Cardiac fibroblast (primary cell): Measurements from ENCODE around the gene CAMTA1.

Experiments used
- DNase-seq, 2 donors: peaks; one replicate each; pipeline versions ENCODE4 v3.0.0 to v3.0.0-alpha.2; 2010; ENCODE audit warnings: low read depth in 2 of 2
- H3K4me3 ChIP-seq, 2 donors: replicated peaks in 1 of 2; 1 replicate in 1 of 2; 2 replicates in 1 of 2; pipeline ENCODE4 v1.5.1; 2011; ENCODE audit warnings: low read depth in 2 of 2, low read length in 2 of 2, mild to moderate bottlenecking in 2 of 2, moderate library complexity in 1 of 2
- CTCF ChIP-seq: IDR thresholded peaks from one replicate; pipeline ENCODE4 v1.5.1; 2011; ENCODE audit warnings: low read depth, mild to moderate bottlenecking, low read length, inconsistent platforms

CAMTA1 gene

DNA sequence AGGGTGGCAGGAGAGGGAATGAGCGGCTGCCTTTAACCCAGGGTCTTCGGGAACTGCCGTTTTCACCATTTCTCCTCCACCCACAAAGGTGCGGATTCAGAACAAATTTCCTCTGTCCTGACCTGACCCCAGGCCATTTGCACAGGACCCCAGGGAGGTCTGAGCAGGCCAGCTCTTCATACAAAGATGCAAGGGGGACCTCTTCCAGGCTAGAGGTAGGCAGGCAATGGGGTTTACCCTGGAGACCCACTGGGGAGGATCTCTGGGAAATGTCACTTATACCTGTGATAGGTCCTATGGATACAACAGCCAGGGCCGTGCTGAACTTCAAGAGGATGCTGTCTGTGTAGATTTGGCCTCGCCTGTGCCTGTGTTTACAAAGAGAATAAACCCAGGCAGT lies 896.1 kb downstream of the CAMTA1 start:
- TF ChIP-seq CTCF: no peak
- H3K4me3 ChIP-seq: no peak overlapping the region
- no peak for DNase-seq

DNA sequence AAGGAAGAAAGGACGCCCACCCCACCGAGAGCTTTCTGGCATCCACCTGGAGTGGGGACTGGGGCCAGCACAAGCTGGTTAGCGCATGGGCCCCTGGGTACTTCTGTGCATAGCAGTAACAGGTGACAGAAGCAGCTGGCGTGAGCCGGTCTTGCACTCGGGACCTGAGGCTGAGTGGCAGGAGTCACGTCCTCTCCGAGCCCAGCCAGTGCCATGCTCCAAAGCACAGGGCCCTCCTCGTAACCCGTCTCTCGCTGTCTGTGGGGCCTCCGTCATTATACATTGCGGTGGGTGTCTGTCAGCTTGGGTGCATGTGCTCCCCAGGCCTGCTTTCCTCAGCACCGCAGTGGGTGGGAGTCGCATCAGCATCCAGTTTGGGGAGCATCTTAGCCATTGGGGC lies 898.3 kb downstream of the CAMTA1 start:
- no peak for TF ChIP-seq CTCF
- DNase-seq: no peak
- H3K4me3 ChIP-seq: no peak overlapping the region

GRCh38 chr1:7684132-7684531 lies 898.9 kb downstream of the CAMTA1 start:
- no peak for DNase-seq
- TF ChIP-seq CTCF: no peak
- H3K4me3 ChIP-seq: no peak overlapping the region

- no peak for TF ChIP-seq CTCF
- no peak for DNase-seq
- H3K4me3 ChIP-seq: no peak overlapping the region
These were observed 899.8 kb downstream of the CAMTA1 start for GRCh38 chr1:7684861-7685635.

DNA sequence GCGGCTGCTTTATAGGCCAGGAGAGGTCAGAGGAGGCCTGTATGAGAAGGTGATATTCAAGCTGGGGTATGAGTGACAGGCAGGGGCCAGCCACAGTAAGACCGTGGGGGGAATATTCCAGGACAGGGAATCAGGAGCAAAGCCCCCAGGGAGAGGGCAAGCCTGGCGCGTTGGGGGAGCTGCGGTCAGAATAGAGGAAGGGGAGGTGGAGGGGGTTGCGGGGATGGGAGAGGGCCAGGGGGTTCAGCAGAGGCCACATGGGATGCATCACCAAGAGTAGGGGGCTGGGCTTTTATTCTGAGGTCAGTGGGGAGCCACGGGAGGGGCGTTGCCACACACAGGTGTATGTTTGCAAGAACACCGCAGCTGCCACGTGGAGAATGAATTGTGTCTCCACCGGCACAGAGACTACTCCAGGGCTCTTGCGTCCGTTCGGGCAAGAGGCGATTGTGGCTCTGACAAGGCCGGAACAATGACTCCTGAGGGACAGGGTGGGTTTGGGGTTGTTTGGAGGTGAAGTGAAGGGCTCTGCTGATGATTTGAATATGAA lies 901.1 kb downstream of the CAMTA1 start:
- no peak overlapping the region for H3K4me3 ChIP-seq
- DNase-seq: no peak
- TF ChIP-seq CTCF: no peak

GRCh38 chr1:7687411-7687810 lies 902.2 kb downstream of the CAMTA1 start:
- no peak for DNase-seq
- H3K4me3 ChIP-seq: no peak overlapping the region
- TF ChIP-seq CTCF: no peak
